ENCODE data around the gene ZNF98.

Gene ZNF98
- long read RNA-seq, result 0 reads

DNA sequence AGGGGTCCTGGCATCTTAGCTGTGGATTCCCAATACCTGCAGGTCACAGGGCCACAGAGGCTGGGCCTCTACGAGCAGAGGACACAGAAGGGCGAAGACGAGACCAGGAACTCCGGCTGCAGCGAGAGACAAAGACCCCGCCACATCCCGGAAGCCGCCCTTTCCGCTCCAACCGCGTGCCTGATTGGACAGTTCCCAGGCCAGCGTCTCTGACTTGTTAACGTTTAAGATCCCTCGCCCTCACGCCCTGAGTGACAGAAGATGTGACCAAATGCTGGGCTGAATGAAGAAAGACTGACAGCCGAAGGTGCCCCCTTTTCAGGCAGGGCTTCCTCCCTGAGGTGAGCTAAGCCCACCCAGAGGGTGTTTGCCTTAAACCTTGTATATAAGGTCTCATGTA, at the start of gene ZNF98:
ZNF98 (minus strand) TSS at position 136 of the 400 bp plus-strand sequence; CDS start at position 14, 122 bp downstream.
- TF ChIP-seq POLR2AphosphoS5 (IDR thresholded peaks at IDR 0.05; ENCODE audit: low read depth) (no peak), SPI1 (IDR thresholded peaks at IDR 0.05; ENCODE audit: borderline replicate concordance, low read depth) (no peak), GABPA (IDR thresholded peaks at IDR 0.05; ENCODE audit: low read depth) (no peak)
- TF ChIP-seq, protein P1, sequence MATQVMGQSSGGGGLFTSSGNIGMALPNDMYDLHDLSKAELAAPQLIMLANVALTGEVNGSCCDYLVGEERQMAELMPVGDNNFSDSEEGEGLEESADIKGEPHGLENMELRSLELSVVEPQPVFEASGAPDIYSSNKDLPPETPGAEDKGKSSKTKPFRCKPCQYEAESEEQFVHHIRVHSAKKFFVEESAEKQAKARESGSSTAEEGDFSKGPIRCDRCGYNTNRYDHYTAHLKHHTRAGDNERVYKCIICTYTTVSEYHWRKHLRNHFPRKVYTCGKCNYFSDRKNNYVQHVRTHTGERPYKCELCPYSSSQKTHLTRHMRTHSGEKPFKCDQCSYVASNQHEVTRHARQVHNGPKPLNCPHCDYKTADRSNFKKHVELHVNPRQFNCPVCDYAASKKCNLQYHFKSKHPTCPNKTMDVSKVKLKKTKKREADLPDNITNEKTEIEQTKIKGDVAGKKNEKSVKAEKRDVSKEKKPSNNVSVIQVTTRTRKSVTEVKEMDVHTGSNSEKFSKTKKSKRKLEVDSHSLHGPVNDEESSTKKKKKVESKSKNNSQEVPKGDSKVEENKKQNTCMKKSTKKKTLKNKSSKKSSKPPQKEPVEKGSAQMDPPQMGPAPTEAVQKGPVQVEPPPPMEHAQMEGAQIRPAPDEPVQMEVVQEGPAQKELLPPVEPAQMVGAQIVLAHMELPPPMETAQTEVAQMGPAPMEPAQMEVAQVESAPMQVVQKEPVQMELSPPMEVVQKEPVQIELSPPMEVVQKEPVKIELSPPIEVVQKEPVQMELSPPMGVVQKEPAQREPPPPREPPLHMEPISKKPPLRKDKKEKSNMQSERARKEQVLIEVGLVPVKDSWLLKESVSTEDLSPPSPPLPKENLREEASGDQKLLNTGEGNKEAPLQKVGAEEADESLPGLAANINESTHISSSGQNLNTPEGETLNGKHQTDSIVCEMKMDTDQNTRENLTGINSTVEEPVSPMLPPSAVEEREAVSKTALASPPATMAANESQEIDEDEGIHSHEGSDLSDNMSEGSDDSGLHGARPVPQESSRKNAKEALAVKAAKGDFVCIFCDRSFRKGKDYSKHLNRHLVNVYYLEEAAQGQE (IDR thresholded peaks at IDR 0.05; ENCODE audit: insufficient replicate concordance, low read depth), result no peak
- H3K27me3 ChIP-seq (ENCODE audit: insufficient read depth, poor library complexity, severe bottlenecking), result no peaks in the 10 kb centered on the region
- DNase-seq (ENCODE audit: low read depth in 1 of 2, low spot score in 1 of 2), result no peak
- H3K4me3 ChIP-seq (replicated peaks; ENCODE audit: insufficient read depth, low read length), result no peak within 1 kb of the TSS
- no peak within 1 kb of the TSS for H3K27ac ChIP-seq (replicated peaks)

DNA sequence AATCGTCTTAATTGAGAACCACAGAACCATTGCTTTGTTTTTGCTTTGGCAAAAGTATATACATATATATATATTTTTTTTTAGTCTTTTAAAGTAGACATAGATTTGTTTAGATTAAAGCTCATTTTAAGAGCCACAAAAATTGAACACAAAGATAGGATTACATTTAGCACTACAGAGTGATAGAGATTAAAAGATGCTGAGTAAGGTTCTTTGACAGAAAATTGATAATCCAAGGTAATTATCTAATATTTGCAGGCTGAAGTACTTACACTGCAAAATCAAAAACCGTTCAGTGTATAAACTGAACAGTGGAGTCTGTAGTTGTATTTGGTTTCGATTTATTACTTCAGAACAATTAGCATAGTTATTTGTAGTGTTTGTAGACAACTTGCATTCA, 24.5 kb upstream of the ZNF98 start:
- H3K27ac ChIP-seq (replicated peaks), result no peak overlapping the region
- no peak for DNase-seq (ENCODE audit: low read depth in 1 of 2, low spot score in 1 of 2)
- TF ChIP-seq, protein P1 (IDR thresholded peaks at IDR 0.05; ENCODE audit: insufficient replicate concordance, low read depth), result no peak
- TF ChIP-seq GABPA (IDR thresholded peaks at IDR 0.05; ENCODE audit: low read depth) (no peak), SPI1 (IDR thresholded peaks at IDR 0.05; ENCODE audit: borderline replicate concordance, low read depth) (no peak), POLR2AphosphoS5 (IDR thresholded peaks at IDR 0.05; ENCODE audit: low read depth) (no peak)
- TF ChIP-seq, protein P2, sequence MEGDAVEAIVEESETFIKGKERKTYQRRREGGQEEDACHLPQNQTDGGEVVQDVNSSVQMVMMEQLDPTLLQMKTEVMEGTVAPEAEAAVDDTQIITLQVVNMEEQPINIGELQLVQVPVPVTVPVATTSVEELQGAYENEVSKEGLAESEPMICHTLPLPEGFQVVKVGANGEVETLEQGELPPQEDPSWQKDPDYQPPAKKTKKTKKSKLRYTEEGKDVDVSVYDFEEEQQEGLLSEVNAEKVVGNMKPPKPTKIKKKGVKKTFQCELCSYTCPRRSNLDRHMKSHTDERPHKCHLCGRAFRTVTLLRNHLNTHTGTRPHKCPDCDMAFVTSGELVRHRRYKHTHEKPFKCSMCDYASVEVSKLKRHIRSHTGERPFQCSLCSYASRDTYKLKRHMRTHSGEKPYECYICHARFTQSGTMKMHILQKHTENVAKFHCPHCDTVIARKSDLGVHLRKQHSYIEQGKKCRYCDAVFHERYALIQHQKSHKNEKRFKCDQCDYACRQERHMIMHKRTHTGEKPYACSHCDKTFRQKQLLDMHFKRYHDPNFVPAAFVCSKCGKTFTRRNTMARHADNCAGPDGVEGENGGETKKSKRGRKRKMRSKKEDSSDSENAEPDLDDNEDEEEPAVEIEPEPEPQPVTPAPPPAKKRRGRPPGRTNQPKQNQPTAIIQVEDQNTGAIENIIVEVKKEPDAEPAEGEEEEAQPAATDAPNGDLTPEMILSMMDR (IDR thresholded peaks at IDR 0.05; ENCODE audit: insufficient read depth, low read length), result no peak

DNA sequence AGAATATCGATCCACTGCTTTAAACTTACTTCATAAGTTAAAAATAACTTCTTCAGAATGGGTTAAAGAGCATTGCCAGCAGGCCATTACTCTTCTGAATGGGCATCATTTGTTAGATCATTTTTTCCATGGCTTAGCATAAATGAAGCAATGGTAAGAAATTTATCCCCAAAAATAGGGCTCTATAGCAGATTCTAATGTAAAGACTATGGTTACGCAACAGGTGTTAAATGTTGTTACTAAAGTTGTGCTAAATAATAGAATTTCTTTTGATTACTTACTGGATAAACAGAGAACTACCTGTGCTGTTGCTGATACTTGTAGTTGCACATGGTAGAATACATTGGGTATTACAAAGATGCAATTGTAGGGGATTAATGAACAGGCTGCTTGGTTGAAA, 15.9 kb upstream of the ZNF98 start:
- Histone ChIP-seq H3K27me3 (ENCODE audit: insufficient read depth, poor library complexity, severe bottlenecking) (no peaks in the 10 kb centered on the region), H3K27ac (replicated peaks) (no peak overlapping the region), H3K4me3 (replicated peaks; ENCODE audit: insufficient read depth, low read length) (no peak overlapping the region)
- TF ChIP-seq POLR2AphosphoS5 (IDR thresholded peaks at IDR 0.05; ENCODE audit: low read depth) (no peak), GABPA (IDR thresholded peaks at IDR 0.05; ENCODE audit: low read depth) (no peak), SPI1 (IDR thresholded peaks at IDR 0.05; ENCODE audit: borderline replicate concordance, low read depth) (no peak)
- TF ChIP-seq, protein P1 (IDR thresholded peaks at IDR 0.05; ENCODE audit: insufficient replicate concordance, low read depth), result no peak
- TF ChIP-seq, protein P2 (IDR thresholded peaks at IDR 0.05; ENCODE audit: insufficient read depth, low read length), result no peak
- no peak for DNase-seq (ENCODE audit: low read depth in 1 of 2, low spot score in 1 of 2)

More for the DNA sequence above, 24.5 kb upstream of the ZNF98 start:
- Histone ChIP-seq H3K27me3 (ENCODE audit: insufficient read depth, poor library complexity, severe bottlenecking) (no peaks in the 10 kb centered on the region), H3K4me3 (replicated peaks; ENCODE audit: insufficient read depth, low read length) (no peak overlapping the region)

Measured in HL-60 (cell line).